PC-9 (cell line): ENCODE data around the gene CD180.

Experiments
- EZH2 ChIP-seq: fragments of 200-600 bp; sonication (generic); IDR thresholded peaks from 2 replicates; pipeline ENCODE4 v1.8.0; 2017; ENCODE audit warnings: antibody characterized with exemption, low read depth
- TF ChIP-seq, protein P1 (sequence below): fragments of 200-600 bp; sonication (generic); conservative IDR thresholded peaks from 2 replicates; pipeline ENCODE4 v1.6.1; 2017; ENCODE audit warnings: mixed run types, antibody characterized with exemption, mild to moderate bottlenecking, moderate library complexity

DNA sequence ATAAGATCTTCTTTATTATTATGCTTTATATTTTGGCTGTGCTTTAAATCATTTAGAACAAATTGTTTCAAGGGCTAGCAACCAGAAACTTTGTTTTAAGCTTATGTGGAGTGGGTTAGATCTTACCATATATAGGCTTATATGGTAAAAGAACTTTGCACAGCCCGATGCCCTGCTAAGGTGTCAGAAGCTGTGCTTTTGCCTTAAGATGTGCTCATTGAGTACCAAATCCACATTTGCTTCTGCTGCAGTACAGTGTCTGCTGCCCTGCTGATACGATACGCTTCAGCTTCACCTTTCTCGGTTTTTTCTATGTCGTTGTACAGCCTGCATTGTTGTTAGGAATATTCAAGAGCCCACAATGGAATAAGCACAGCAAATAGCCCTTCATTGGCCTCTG is 34.8 kb downstream of the CD180 start:
- TF ChIP-seq, protein P1, sequence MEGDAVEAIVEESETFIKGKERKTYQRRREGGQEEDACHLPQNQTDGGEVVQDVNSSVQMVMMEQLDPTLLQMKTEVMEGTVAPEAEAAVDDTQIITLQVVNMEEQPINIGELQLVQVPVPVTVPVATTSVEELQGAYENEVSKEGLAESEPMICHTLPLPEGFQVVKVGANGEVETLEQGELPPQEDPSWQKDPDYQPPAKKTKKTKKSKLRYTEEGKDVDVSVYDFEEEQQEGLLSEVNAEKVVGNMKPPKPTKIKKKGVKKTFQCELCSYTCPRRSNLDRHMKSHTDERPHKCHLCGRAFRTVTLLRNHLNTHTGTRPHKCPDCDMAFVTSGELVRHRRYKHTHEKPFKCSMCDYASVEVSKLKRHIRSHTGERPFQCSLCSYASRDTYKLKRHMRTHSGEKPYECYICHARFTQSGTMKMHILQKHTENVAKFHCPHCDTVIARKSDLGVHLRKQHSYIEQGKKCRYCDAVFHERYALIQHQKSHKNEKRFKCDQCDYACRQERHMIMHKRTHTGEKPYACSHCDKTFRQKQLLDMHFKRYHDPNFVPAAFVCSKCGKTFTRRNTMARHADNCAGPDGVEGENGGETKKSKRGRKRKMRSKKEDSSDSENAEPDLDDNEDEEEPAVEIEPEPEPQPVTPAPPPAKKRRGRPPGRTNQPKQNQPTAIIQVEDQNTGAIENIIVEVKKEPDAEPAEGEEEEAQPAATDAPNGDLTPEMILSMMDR: no peak
- no peak for TF ChIP-seq EZH2
